K562 (cell line): Measurements from ENCODE around the gene CD69. TPM values are rescaled to one million over a fixed set of nuclear protein-coding genes. Genes with fewer than 3 reads are reported as not detected.

ENCODE experiments used
- ATAC-seq: fragments of 200-7000 bp; cut with Tn5 transposase; 3 replicates; pipeline ENCODE4 v1.9.1; 2020; ENCODE audit warnings: moderate library complexity
- BruUV-seq: library from RNA; stranded (reverse); fragments of 400-500 nt; replicated peaks from 2 replicates; lab custom pipeline; 2021; lab: Mats Ljungman, UMichigan
- CTCF ChIA-PET: fragments of 300-600 bp; formaldehyde crosslinking; extraction: SDS; loops from one replicate; lab custom pipeline; 2021; ENCODE audit warnings: low intra/inter-chr PET ratio; lab: Yijun Ruan, JAX
- POLR2A ChIA-PET: fragments of 300-600, 350-650 bp; sonication (Branson Sonifier 250); formaldehyde crosslinking; extraction: SDS; loops from one replicate; lab custom pipeline; 2021; ENCODE audit warnings: antibody characterized with exemption, inconsistent platforms; lab: Yijun Ruan, JAX
- DNase-seq, 4 experiments: peaks; one replicate each; pipeline versions ENCODE4 v3.0.0 to v3.0.0-alpha.2; 2011 to 2018; ENCODE audit warnings: low spot score in 3 of 4, mixed read lengths in 3 of 4; ENCODE audit errors: extremely low read depth in 1 of 4
- FAIRE-seq: peaks from 2 replicates; lab custom pipeline; 2011; peaks lifted over from hg19 to GRCh38; lab: Jason Lieb, UNC
- H2AFZ ChIP-seq: 2 replicates; pipeline ENCODE4 v1.6.0; 2011; ENCODE audit warnings: low read depth, low read length, control low read depth, inconsistent platforms
- H3K27ac ChIP-seq: fragments of 200-600 bp; 3 replicates; pipeline ENCODE4 v1.8.0; 2011; ENCODE audit warnings: low read depth, mild to moderate bottlenecking, control low read depth, inconsistent platforms, low read length, moderate library complexity, mixed read lengths; ENCODE audit errors: extremely low read depth
- H3K27me3 ChIP-seq, 2 experiments: fragments of 300-600 bp in 1 of 2; 2 replicates in 1 of 2; 3 replicates in 1 of 2; pipeline versions ENCODE4 v1.6.0 to v1.8.0; 2011; ENCODE audit warnings: inconsistent platforms in 2 of 2, low read length in 2 of 2, mild to moderate bottlenecking in 1 of 2, mixed read lengths in 1 of 2, moderate library complexity in 1 of 2; ENCODE audit not compliant: control insufficient read depth in 2 of 2, insufficient read depth in 2 of 2
- H3K36me3 ChIP-seq: fragments of 300-600 bp; 3 replicates; pipeline ENCODE4 v1.8.0; 2011; ENCODE audit warnings: mild to moderate bottlenecking, low read length, inconsistent platforms; ENCODE audit not compliant: control insufficient read depth, insufficient read depth
- H3K4me1 ChIP-seq, 2 experiments: fragments of 200-600 bp in 1 of 2; replicated peaks in 1 of 2; 2 replicates in 1 of 2; 3 replicates in 1 of 2; pipeline versions ENCODE4 v1.5.1 to v1.8.0; 2011; ENCODE audit warnings: inconsistent platforms in 2 of 2, low read length in 2 of 2, mild to moderate bottlenecking in 1 of 2, mixed read lengths in 1 of 2, moderate library complexity in 1 of 2; ENCODE audit not compliant: control insufficient read depth in 2 of 2, insufficient read depth in 2 of 2
- H3K4me2 ChIP-seq: 2 replicates; pipeline ENCODE4 v1.6.1; 2011; ENCODE audit warnings: low read length, control low read depth, inconsistent platforms, mixed read lengths; ENCODE audit not compliant: insufficient read depth
- H3K4me3 ChIP-seq: fragments of 200-600 bp; sonication (generic), shearing (Covaris generic); 2 replicates; pipeline ENCODE4 v1.5.1; 2016; ENCODE audit warnings: control low read depth, inconsistent platforms
- H3K79me2 ChIP-seq: fragments of 200-600 bp; 3 replicates; pipeline ENCODE4 v1.8.0; 2011; ENCODE audit warnings: low read length, inconsistent platforms; ENCODE audit not compliant: control insufficient read depth, insufficient read depth
- H3K9ac ChIP-seq, 2 experiments: 2 replicates each; pipeline versions ENCODE4 v1.6.0 to v1.6.1; 2011; ENCODE audit warnings: low read depth in 2 of 2, low read length in 2 of 2, control low read depth in 1 of 2, inconsistent platforms in 1 of 2, mild to moderate bottlenecking in 1 of 2, mixed read lengths in 1 of 2; ENCODE audit not compliant: insufficient read depth in 1 of 2
- H3K9me1 ChIP-seq: one replicate; pipeline ENCODE4 v1.6.0; 2011; ENCODE audit warnings: inconsistent platforms, mild to moderate bottlenecking, low read length, moderate library complexity; ENCODE audit not compliant: control insufficient read depth, insufficient read depth
- H3K9me3 ChIP-seq: replicated peaks from 2 replicates; pipeline ENCODE4 v1.5.1; 2011; ENCODE audit warnings: low read depth, low read length, inconsistent platforms; ENCODE audit not compliant: control insufficient read depth, insufficient read depth
- H4K20me1 ChIP-seq: replicated peaks from 2 replicates; pipeline ENCODE4 v1.6.1; 2011; ENCODE audit warnings: low read length, inconsistent platforms, mixed read lengths; ENCODE audit not compliant: control insufficient read depth, insufficient read depth
- C11orf30 ChIP-seq: fragments of 450-650 bp; IDR thresholded peaks from 2 replicates; pipeline ENCODE4 v1.6.1; 2016; ENCODE audit warnings: low read depth, mild to moderate bottlenecking
- CREBBP ChIP-seq: IDR thresholded peaks from one replicate; pipeline ENCODE4 v1.6.1; 2012; ENCODE audit warnings: low read depth, mild to moderate bottlenecking, control low read depth, inconsistent platforms, low read length
- ESRRB ChIP-seq: fragments of 250-450 bp; sonication (Bioruptor Pico); IDR thresholded peaks from 2 replicates; pipeline ENCODE4 v1.5.0; 2020; ENCODE audit warnings: mild to moderate bottlenecking, moderate library complexity, borderline replicate concordance
- FUS ChIP-seq: fragments of 200-400 bp; formaldehyde crosslinking; optimal IDR thresholded peaks from 2 replicates; pipeline ENCODE3; 2017; ENCODE audit warnings: low read depth, low read length
- HDAC8 ChIP-seq: fragments of 450-650 bp; IDR thresholded peaks from 2 replicates; pipeline ENCODE4 v1.6.1; 2016; ENCODE audit warnings: mild to moderate bottlenecking, missing genetic modification characterization, moderate library complexity, missing compliant biosample characterization
- JUND ChIP-seq, 2 experiments: IDR thresholded peaks; 2 replicates in 1 of 2; 3 replicates in 1 of 2; pipeline ENCODE4 v1.6.1; 2011; ENCODE audit warnings: borderline replicate concordance in 2 of 2, low read depth in 2 of 2, low read length in 2 of 2, improper control_type of control experiment in 1 of 2, missing biosample characterization in 1 of 2, missing genetic modification characterization in 1 of 2, missing genetic modification reagents in 1 of 2
- L3MBTL2 ChIP-seq: fragments of 450-650 bp; IDR thresholded peaks from 2 replicates; pipeline ENCODE4 v1.6.1; 2016; ENCODE audit warnings: mild to moderate bottlenecking, moderate library complexity
- LARP7 ChIP-seq: fragments of 450-650 bp; IDR thresholded peaks from 2 replicates; pipeline ENCODE4 v1.6.1; 2016
- NFIX ChIP-seq: fragments of 250-450 bp; sonication (Bioruptor Pico); IDR thresholded peaks from 2 replicates; pipeline ENCODE4 v1.4.0; 2020; ENCODE audit warnings: low read depth, mild to moderate bottlenecking, moderate library complexity
- PHF21A ChIP-seq: fragments of 450-650 bp; IDR thresholded peaks from 2 replicates; pipeline ENCODE4 v1.6.1; 2017; ENCODE audit warnings: low read depth, borderline replicate concordance
- PTBP1 ChIP-seq: fragments of 200-400 bp; formaldehyde crosslinking; IDR thresholded peaks from 2 replicates; pipeline ENCODE4 v1.6.1; 2017; ENCODE audit warnings: low read depth, low read length
- RBM22 ChIP-seq: fragments of 200-400 bp; formaldehyde crosslinking; IDR thresholded peaks from 2 replicates; pipeline ENCODE4 v1.6.1; 2018; ENCODE audit warnings: low read length, low read depth; ENCODE audit not compliant: poor library complexity, severe bottlenecking
- SOX6 ChIP-seq: fragments of 450-650 bp; IDR thresholded peaks from 2 replicates; pipeline ENCODE4 v1.6.1; 2014; ENCODE audit warnings: mild to moderate bottlenecking
- XRCC5 ChIP-seq: fragments of 200-400 bp; formaldehyde crosslinking; IDR thresholded peaks from 2 replicates; pipeline ENCODE4 v1.6.1; 2017; ENCODE audit warnings: low read depth, mild to moderate bottlenecking, low read length
- ZFP30 ChIP-seq: fragments of 250-450 bp; sonication (Bioruptor Pico); IDR thresholded peaks from 2 replicates; pipeline ENCODE4 v1.8.0; 2022; ENCODE audit warnings: moderate library complexity, mild to moderate bottlenecking, inconsistent platforms, borderline replicate concordance
- ZNF175 ChIP-seq: fragments of 200-800 bp; sonication (Bioruptor generic); IDR thresholded peaks from 2 replicates; pipeline ENCODE4 v1.6.1; 2016; ENCODE audit warnings: low read depth, mild to moderate bottlenecking, missing genetic modification characterization, missing compliant biosample characterization
- ZNF197 ChIP-seq: fragments of 200-800 bp; sonication (Bioruptor generic); IDR thresholded peaks from 2 replicates; pipeline ENCODE4 v1.6.1; 2016; ENCODE audit warnings: low read depth, missing genetic modification characterization, missing compliant biosample characterization
- ZNF311 ChIP-seq: fragments of 250-450 bp; sonication (Bioruptor Pico); IDR thresholded peaks from 2 replicates; pipeline ENCODE4 v1.4.0; 2020; ENCODE audit warnings: mild to moderate bottlenecking, moderate library complexity
- ZNF41 ChIP-seq: fragments of 250-450 bp; sonication (Bioruptor Pico); conservative IDR thresholded peaks from 2 replicates; pipeline ENCODE4 v1.4.0; 2020; ENCODE audit warnings: mild to moderate bottlenecking
- in situ Hi-C: fragments of 300-500 bp; cut with MboI; formaldehyde crosslinking; loops from 4 replicates; pipeline ENCODE4 v1.15.0; 2018; ENCODE audit warnings: inconsistent platforms, mixed read lengths
- intact Hi-C: fragments of 100-400 bp; cut with micrococcal nuclease; formaldehyde crosslinking; loops from 2 replicates; pipeline ENCODE4 v1.14.2; 2022
- polyA plus RNA-seq, 8 experiments: library from polyadenylated mRNA; depleted of rRNA in 4 of 8; stranded (reverse) in 5 of 8; unstranded in 3 of 8; fragments of >200 nt; fragmentation: Nextera tagmentation in 2 of 8; fragmentation: Illumina TruSeq in 1 of 8; extraction: Ambion mirVana in 2 of 8; extraction: Trizol in 1 of 8; gene quantifications; 2 replicates each; pipeline versions ENCODE4 v1.2.1 to v1.2.3, GENCODE V29; 2011 to 2014; ENCODE audit warnings: inconsistent platforms in 1 of 8, missing spikeins in 1 of 8
- total RNA-seq, 7 experiments: library from RNA; depleted of rRNA in 6 of 7; stranded (reverse); fragments of >200 nt in 6 of 7; fragmentation: Illumina TruSeq in 2 of 7; extraction: Trizol in 2 of 7; gene quantifications; 2 replicates each; pipeline versions ENCODE4 v1.2.1 to v1.2.3, GENCODE V29; 2011 to 2021; ENCODE audit warnings: low replicate concordance in 1 of 7
- TF ChIP-seq, protein P1 (sequence below): fragments of 150-350 bp; IDR thresholded peaks from 2 replicates; pipeline ENCODE4 v1.6.1; 2014; ENCODE audit warnings: low read depth, mild to moderate bottlenecking, low read length, borderline replicate concordance

CD69 gene
- total and polyA plus RNA-seq, 9 of the 15 experiments (the other 6 are each of a cell fraction or from before 2014, with no cell fraction given), result 11.7 to 243 (median 54.4) TPM

DNA sequence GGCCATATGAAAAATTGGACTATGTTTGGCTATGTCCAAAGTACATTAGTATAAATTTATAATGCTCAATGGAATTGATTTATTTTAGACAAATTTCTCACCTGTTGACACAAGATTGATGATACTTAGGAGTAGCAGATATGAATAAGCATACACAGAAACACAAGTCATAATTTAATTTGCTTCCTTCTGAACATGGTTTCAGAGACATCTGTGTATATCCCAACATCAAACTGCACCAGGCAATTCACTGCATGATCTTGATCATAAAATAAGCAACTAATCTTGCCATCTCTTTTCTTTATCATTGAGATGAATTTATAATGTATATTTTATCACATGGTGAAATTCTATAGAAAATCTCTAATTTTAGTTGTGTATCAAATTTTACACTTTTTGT, 31.6 kb downstream of the CD69 start:
- Histone ChIP-seq H3K9me1 (no peaks in the 10 kb centered on the region), H3K9me3 (no peaks in the 10 kb centered on the region), H2AFZ (no peak overlapping the region), H4K20me1 (no peaks in the 10 kb centered on the region), H3K79me2 (no peaks in the 10 kb centered on the region), H3K9ac (no peak overlapping the region), H3K4me1 (no peaks in the 10 kb centered on the region; a peak in 1 of 5 replicates), H3K27me3 (no peaks in the 10 kb centered on the region), H3K4me2 (no peak overlapping the region), H3K4me3 (no peak overlapping the region), H3K27ac (no peak overlapping the region), H3K36me3 (no peaks in the 10 kb centered on the region)
- ChIA-PET POLR2A (interaction anchor here (0.7 kb wide), 1 partner anchor 41 kb away, joined by 3 read pairs; no protein-coding TSS in a partner anchor), CTCF (no interaction called here)
- TF ChIP-seq HDAC8 (tag) (no peak), XRCC5 (no peak), PHF21A (no peak), ZNF311 (CRISPR knock-in tag) (no peak), JUND (IDR thresholded peaks at IDR 0.05; ENCODE audit: borderline replicate concordance, low read depth, low read length) (no peak), JUND (tag; IDR thresholded peaks at IDR 0.05; ENCODE audit: borderline replicate concordance, low read depth, low read length) (no peak), NFIX (CRISPR knock-in tag) (no peak), ZFP30 (CRISPR knock-in tag) (no peak), ZNF41 (CRISPR knock-in tag) (no peak), SOX6 (no peak), C11orf30 (no peak), RBM22 (no peak), ZNF197 (CRISPR knock-in tag) (no peak), ESRRB (no peak), ZNF175 (no peak), FUS (no peak), LARP7 (no peak), PTBP1 (no peak), CREBBP (no peak), L3MBTL2 (no peak)
- TF ChIP-seq, protein P1, sequence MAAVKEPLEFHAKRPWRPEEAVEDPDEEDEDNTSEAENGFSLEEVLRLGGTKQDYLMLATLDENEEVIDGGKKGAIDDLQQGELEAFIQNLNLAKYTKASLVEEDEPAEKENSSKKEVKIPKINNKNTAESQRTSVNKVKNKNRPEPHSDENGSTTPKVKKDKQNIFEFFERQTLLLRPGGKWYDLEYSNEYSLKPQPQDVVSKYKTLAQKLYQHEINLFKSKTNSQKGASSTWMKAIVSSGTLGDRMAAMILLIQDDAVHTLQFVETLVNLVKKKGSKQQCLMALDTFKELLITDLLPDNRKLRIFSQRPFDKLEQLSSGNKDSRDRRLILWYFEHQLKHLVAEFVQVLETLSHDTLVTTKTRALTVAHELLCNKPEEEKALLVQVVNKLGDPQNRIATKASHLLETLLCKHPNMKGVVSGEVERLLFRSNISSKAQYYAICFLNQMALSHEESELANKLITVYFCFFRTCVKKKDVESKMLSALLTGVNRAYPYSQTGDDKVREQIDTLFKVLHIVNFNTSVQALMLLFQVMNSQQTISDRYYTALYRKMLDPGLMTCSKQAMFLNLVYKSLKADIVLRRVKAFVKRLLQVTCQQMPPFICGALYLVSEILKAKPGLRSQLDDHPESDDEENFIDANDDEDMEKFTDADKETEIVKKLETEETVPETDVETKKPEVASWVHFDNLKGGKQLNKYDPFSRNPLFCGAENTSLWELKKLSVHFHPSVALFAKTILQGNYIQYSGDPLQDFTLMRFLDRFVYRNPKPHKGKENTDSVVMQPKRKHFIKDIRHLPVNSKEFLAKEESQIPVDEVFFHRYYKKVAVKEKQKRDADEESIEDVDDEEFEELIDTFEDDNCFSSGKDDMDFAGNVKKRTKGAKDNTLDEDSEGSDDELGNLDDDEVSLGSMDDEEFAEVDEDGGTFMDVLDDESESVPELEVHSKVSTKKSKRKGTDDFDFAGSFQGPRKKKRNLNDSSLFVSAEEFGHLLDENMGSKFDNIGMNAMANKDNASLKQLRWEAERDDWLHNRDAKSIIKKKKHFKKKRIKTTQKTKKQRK, result no peak
- in situ Hi-C loops (no loop called here), intact Hi-C loops (no loop called here)
- ATAC-seq (no peak), DNase-seq (no peak), FAIRE-seq (no peak)
- BruUV-seq, result no TSS peak
